SIG-M5 treated with dmso at 0.1 percent for 504 hours (cell line): ENCODE data around the gene SRA1.
"Not testable (repeated sequence)": the region's sequence is repeated elsewhere in the genome, so short reads cannot be mapped to it uniquely, and the experiment has no call there.

Experiments
- DNase-seq: peaks from one replicate; lab custom pipeline; 2025; ENCODE audit not compliant: unreplicated experiment; lab: John Stamatoyannopoulos, UW

The SRA1 gene

GRCh38 chr5:140557136-140557805 is at the start of gene SRA1:
Gene SRA1 (minus strand): TSS chr5:140557473. CDS start chr5:140557452, 21 bp downstream.
- DNase-seq, result peak; percentile 90

GRCh38 chr5:140607031-140607430 is 49.8 kb upstream of the SRA1 start:
- peak; percentile 82 for DNase-seq

- DNase-seq, result no peak
Observed at GRCh38 chr5:140605879-140606278, 48.6 kb upstream of the SRA1 start.

- DNase-seq, result peak; percentile 35
Observed at GRCh38 chr5:140603734-140604133, 46.5 kb upstream of the SRA1 start.

GRCh38 chr5:140603446-140603698 is 46.1 kb upstream of the SRA1 start:
- not testable (repeated sequence) for DNase-seq

- peak; percentile 20 for DNase-seq
Observed at GRCh38 chr5:140602147-140602546, 44.9 kb upstream of the SRA1 start.

- no peak for DNase-seq
Observed at GRCh38 chr5:140600096-140600495, 42.8 kb upstream of the SRA1 start.

GRCh38 chr5:140598836-140599235 is 41.6 kb upstream of the SRA1 start:
- no peak for DNase-seq

GRCh38 chr5:140596321-140596741 is 39.1 kb upstream of the SRA1 start:
- DNase-seq, result no peak

- DNase-seq, result peak; percentile 95
Observed at GRCh38 chr5:140595538-140596300, 38.4 kb upstream of the SRA1 start.

- DNase-seq, result no peak
Observed at GRCh38 chr5:140594169-140594568, 36.9 kb upstream of the SRA1 start.

GRCh38 chr5:140593070-140593469 is 35.8 kb upstream of the SRA1 start:
- DNase-seq, result not testable (repeated sequence)

GRCh38 chr5:140591747-140592372 is 34.6 kb upstream of the SRA1 start:
- DNase-seq, result peak; percentile 52

GRCh38 chr5:140590861-140591260 is 33.6 kb upstream of the SRA1 start:
- DNase-seq, result no peak

GRCh38 chr5:140588311-140589070 is 31.2 kb upstream of the SRA1 start:
- DNase-seq, result no peak

GRCh38 chr5:140587495-140587894 is 30.2 kb upstream of the SRA1 start:
- DNase-seq, result no peak

GRCh38 chr5:140579188-140579747 is 22.0 kb upstream of the SRA1 start:
- DNase-seq, result not testable (repeated sequence)

- peak; percentile 26 for DNase-seq
Observed at GRCh38 chr5:140576776-140577201, 19.5 kb upstream of the SRA1 start.

- DNase-seq, result peak; percentile 39
Observed at GRCh38 chr5:140575309-140575708, 18.0 kb upstream of the SRA1 start.

GRCh38 chr5:140574165-140574564 is 16.9 kb upstream of the SRA1 start:
- no peak for DNase-seq

- DNase-seq, result no peak
Observed at GRCh38 chr5:140573683-140574082, 16.4 kb upstream of the SRA1 start.
